Left cardiac atrium (tissue), 4 donors: ENCODE data around the gene C5orf63. TPM values are rescaled to one million over a fixed set of nuclear protein-coding genes. Genes with fewer than 3 reads are reported as not detected.
"Not testable (repeated sequence)": the region's sequence is repeated elsewhere in the genome, so short reads cannot be mapped to it uniquely, and the experiment has no call there.

Source experiments
- ATAC-seq, 2 donors: fragments of 200-7000 bp; cut with Tn5 transposase; one replicate each; pipeline ENCODE4 v1.9.1; 2020; ENCODE audit warnings: mild to moderate bottlenecking in 2 of 2, moderate library complexity in 2 of 2
- DNase-seq: peaks from one replicate; pipeline ENCODE4 v3.0.0-alpha.2; 2020
- intact Hi-C, 2 donors: fragments of 100-400 bp; cut with DNase I; formaldehyde crosslinking; loops; one replicate each; pipeline versions ENCODE4 v1.14.1 to v1.15.1; 2022 to 2023
- total RNA-seq, 2 donors: library from RNA; stranded (reverse); fragmentation: NEBNext Ultra II Directional; extraction: Animal tissue kit (Norgen Biotek cat#: 25700); gene quantifications; one replicate each; pipeline ENCODE4 v1.2.1, GENCODE V29; 2021
- donor health status: DM: no; HTN: yes; CAD: no.
- donor health status: DM: no; HTN: yes; CAD: no; lungs with severe emphysema.
- donor health status: DM: yes; HTN: yes; CAD: no.
- donor health status: Dilated cardiomyopathy.

The C5orf63 gene
- total RNA-seq, 2 donors from 2014 or later = 5.9 to 7.8 TPM

DNA sequence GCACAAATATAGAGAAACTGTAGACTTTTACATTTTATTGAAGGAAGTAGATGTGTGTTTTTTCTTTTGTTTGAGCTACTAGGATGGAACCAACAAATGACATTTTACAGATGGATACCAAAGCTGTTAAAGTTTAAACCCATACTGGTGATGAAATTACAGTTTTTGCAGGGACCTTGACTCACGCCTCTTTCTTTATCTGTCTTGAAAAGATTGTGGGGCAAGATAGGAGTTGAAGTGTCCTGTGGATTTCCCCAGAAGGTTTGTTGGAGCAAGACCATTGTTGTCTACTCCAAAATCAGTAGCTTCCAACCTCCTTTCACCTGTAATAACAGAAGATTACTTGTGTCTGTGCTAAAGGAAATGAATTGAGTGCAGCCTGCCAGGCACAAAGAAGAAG lies 4.1 kb upstream of the C5orf63 start:
- intact Hi-C loops = no loop called here
- DNase-seq = no peak
- no peak for ATAC-seq

DNA sequence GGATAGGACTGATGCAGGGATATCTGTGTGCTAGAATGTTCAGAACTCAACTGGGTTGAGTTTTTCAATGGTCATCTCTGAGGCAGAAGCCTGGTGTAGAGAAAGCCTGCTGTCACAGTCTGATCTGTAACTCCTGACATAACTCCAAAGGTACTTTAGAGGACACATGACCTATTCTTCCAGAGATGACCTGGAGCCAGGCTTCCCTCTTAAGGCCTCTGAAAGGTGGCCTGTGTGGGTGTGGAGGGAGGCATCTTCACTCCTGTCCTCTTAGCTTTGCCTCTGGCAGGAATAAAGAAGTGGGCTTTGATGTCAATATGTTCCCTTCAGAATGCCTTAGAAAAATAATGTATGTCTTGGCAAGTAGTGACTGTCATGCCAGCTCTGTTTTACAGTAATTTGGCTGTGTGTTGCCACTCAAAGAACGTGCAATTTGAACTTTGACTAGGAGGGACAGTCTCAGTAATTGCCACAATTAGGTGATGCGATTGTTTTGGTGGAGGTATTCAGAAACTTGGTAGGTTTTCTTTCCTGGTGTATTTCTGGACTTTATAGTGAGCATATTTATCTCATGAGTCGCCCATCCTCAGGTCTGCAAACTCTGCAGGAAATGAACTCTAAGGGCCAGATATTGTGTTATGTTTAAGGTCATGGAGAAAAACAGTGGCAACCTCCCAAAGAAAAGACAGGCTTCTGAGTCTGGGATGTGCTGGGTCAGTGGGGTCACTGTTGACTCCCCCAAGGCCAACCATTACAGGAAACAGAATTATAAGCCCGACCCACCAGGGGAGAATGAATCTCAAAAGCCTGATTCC lies 3.2 kb upstream of the C5orf63 start:
- ATAC-seq (peak in 1 of 2 donors; percentile 42), DNase-seq (peak; percentile 47)
- intact Hi-C loops = no loop called here

DNA sequence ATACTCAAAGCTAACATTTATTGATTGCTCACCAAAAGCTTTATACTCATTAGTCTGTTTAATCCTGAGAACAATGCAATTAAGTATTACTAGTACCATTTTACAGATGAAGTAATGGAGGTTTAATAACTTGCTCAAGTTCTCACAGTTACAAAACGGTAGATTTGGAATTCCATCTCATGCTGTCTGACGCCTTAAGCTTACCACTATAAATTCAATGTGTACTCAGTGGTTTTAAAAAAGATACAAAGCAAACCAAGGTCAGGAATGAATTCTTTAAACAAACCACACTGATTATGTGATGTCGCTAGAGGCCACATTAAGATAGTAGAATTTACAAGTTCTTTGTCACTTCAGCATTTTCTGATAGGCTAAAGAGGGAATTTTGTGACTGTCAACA lies 1.2 kb upstream of the C5orf63 start:
- no peak for DNase-seq
- intact Hi-C loops = loop anchor here in 1 of 2 donors (5.0 kb wide), 1 partner anchor 37 kb away; no protein-coding TSS in a partner anchor
- ATAC-seq = no peak

DNA sequence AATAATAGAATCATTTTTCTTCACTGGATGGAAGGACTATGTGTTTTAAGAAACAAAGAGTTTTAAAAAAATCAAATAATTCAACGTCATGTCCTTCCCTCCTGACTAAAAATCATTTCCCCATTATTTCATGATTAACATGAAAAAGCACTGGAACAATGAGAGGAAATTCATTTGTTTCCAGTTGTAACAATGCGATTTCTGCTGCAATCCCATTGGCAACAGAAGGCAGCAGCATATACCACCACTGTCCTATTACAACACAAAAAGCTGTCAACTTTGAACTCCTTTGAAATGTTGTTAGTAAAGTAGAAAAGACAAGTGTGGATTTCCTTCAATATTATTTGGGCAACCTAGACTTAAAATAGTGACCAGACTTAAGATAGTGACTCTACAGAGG lies 3.1 kb downstream of the C5orf63 start:
- ATAC-seq = no peak
- DNase-seq = no peak
- intact Hi-C loops = loop anchor here in 1 of 2 donors (5.0 kb wide), 1 partner anchor 33 kb away; no protein-coding TSS in a partner anchor

- intact Hi-C loops = no loop called here
- DNase-seq = peak; percentile 42
- no peak for ATAC-seq
Observed at GRCh38 chr5:127068493-127069214, 4.6 kb downstream of the C5orf63 start.

DNA sequence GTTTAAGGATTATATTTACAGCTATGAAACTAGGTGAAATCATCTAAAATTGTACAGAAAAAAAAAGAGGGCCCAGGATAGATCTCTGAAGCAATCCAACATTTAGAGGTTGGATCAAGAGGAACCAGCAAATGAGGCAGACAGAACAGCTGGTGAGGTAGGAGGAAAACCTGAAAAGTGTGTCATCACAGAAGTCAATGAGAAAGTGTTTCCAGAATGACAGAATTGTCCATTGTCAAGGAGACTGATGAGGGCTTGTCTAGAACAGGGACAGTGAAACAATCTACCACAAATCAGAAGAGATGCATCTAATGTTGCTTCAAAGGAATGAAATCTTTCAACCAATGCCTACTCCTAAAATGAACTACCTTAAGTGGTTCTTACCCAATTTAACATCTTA lies 6.6 kb downstream of the C5orf63 start:
- intact Hi-C loops = no loop called here
- DNase-seq (no peak), ATAC-seq (no peak)

- no peak for ATAC-seq
- intact Hi-C loops = no loop called here
Observed at GRCh38 chr5:127064253-127064840, 9.0 kb downstream of the C5orf63 start.

GRCh38 chr5:127063257-127063913 lies 9.9 kb downstream of the C5orf63 start:
- DNase-seq (no peak), ATAC-seq (no peak)
- intact Hi-C loops = no loop called here

More at GRCh38 chr5:127064253-127064840, 9.0 kb downstream of the C5orf63 start:
- DNase-seq = no peak

DNA sequence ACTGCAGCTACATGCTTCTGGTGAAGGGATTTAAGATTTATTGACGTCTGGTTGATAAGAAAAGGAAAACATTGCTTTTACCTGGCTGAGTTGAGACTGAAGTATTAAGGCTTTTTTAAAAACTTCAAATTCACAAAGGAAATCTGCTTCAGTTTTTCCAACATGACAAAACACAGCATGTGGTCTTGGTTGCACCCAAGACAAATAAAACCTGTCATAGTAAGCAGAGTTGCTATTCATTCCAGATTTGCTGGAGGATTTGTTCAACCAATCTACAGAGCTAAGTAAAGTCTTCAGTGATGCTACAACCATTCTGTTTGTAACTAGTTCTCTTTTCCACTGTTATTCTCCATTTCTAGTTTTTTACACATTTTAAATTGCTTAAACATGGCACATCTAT lies 11.3 kb downstream of the C5orf63 start:
- ATAC-seq = no peak
- DNase-seq = no peak
- intact Hi-C loops = no loop called here

GRCh38 chr5:127061537-127061936 lies 11.8 kb downstream of the C5orf63 start:
- intact Hi-C loops = no loop called here
- ATAC-seq = no peak
- DNase-seq = no peak

DNA sequence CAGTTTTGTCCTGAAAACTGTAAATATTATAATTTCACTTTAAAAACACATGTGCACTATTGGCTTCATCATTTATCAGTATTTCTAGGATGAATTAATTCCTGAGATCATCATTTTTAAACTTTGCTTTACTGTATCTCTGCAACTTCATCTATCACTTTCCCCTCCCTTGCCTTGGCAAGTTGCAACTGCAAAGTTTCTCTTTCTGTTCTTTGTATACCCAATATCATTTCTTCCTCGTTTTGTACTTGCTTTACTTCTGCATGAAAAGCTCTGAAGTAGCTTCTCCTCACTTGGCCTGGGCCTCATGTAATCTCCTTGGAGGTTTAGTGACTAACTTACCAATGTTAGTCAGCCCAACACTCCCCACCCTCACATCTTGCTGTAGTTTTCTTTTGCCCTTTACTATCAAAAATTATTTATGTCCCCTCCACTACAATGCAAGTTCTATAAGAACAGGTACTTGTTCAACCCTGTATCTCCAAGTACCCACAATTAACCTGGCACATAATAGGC lies 12.8 kb downstream of the C5orf63 start:
- intact Hi-C loops = no loop called here
- DNase-seq (no peak), ATAC-seq (no peak)

DNA sequence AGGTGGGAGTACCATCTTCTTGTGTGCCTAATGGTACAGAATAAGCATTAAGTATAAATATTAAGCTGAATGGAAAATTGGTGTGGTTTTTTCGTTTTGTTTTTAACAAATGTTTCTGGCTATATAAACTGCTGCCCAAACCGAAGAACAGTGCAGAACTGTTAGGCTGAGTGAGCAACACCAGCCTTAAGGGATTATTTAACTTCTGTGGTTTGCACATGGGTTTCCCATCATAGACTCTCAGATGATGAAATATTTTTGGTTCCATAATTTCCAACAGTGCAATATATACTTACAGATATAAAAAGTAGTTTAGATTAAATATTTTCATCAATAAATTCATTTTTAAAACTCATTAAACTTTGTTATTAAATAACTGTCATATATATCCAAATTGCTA lies 16.4 kb downstream of the C5orf63 start:
- intact Hi-C loops = no loop called here
- no peak for ATAC-seq
- DNase-seq = no peak

DNA sequence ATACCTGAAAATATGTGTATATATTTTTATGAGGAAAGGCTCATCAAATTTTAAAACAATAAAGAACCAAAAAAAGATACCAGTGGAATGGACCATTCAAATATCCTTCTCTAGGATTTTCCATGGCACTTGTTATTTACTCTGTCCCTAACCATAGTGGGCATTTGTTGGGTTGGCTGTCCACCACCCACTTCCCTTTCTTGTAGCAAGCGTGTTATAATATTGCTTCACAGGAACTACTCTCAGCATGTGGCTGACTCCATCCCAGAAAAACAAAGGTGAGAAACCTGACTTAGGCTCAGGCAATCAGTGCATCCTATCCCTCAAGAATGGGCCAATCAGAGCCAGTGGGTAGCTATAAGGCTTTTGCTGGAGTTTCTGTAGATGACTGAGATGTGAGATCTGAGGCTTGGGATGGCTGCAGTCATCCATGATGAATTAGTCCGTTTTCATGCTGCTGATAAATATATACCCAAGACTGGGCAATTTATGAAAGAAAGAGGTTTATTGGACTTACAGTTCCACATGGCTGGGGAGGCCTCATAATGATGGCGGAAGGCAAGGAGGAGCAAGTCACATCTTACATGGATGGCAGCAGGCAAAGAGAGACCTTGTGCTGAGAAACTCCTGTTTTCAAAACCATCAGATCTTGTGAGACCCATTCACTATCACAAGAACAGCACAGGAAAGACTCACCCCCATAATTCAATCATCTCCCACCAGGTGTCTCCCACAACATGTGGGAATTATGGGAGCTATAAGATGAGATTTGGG lies 17.2 kb downstream of the C5orf63 start:
- no peak for ATAC-seq
- DNase-seq = no peak
- intact Hi-C loops = no loop called here

GRCh38 chr5:127053551-127053950 lies 19.8 kb downstream of the C5orf63 start:
- DNase-seq, intact Hi-C loops, ATAC-seq: not testable (repeated sequence)

GRCh38 chr5:127053049-127053448 lies 20.3 kb downstream of the C5orf63 start:
- ATAC-seq = no peak

DNA sequence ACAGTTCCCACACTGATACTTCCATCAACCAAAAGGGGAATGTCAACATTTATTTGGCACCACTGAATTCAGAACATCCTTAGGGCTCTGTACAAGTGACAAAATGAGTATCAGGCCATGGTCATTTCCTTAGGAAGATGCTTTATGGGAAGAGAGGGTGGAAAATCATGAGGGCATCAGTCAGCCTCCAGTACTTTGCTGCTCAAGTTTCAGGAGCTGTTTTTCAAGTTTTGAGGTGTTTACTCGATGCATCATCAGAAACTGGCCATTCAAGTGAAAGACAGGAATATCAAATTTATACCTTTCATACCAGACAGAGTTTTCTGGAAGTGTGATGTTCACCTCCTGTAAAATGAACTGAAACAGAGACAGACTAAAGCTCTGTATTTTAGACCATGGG lies 21.7 kb downstream of the C5orf63 start:
- ATAC-seq (no peak), DNase-seq (no peak)
- intact Hi-C loops = no loop called here

More at GRCh38 chr5:127053049-127053448, 20.3 kb downstream of the C5orf63 start:
- intact Hi-C loops = no loop called here
- no peak for DNase-seq

DNA sequence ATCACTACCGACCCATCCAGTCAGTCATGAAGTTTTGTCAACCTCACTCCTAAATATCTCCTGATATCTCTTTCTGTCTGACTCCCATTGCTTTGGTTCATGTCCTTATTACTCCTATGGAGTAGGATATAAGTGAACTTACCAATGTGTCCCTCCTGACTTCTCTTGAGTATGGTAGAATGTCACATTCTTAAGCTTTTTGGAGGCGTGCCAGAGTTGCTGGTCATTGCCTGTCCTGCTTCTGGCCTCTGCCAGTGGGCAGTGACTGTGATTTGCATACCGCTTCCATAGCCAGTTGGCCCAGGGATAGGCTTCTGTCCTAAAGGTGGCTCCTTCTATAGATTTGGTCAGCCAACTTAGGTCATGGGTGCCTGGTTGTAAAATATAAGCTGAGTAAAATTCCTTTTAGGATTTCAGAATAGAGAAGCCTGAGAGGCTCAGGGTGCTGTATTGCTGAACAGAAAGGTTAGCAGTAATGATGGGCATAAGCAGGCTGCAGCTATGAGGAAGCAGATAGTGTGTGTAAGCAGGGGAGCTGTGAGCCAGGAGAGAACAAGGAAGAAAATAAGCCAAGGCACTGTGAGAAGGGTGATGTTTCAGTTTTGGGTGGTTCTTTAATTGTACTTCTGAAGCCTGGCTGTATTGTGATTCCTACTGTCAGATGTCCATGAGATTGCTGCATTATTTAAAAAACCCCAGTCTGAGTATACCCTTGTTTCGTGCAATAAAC lies 26.8 kb downstream of the C5orf63 start:
- ATAC-seq = peak in 1 of 2 donors; percentile 41
- no peak for DNase-seq
- intact Hi-C loops = loop anchor here in 1 of 2 donors (10.0 kb wide), 1 partner anchor 212 kb away; no protein-coding TSS in a partner anchor

GRCh38 chr5:127042593-127042992 lies 30.7 kb downstream of the C5orf63 start:
- DNase-seq = no peak
- no peak for ATAC-seq
- intact Hi-C loops = loop anchor here (5.0 to 10.0 kb wide), 2 partner anchors 195 to 208 kb away; no protein-coding TSS in a partner anchor
